ENCODE data around the gene MT1A.

DNA sequence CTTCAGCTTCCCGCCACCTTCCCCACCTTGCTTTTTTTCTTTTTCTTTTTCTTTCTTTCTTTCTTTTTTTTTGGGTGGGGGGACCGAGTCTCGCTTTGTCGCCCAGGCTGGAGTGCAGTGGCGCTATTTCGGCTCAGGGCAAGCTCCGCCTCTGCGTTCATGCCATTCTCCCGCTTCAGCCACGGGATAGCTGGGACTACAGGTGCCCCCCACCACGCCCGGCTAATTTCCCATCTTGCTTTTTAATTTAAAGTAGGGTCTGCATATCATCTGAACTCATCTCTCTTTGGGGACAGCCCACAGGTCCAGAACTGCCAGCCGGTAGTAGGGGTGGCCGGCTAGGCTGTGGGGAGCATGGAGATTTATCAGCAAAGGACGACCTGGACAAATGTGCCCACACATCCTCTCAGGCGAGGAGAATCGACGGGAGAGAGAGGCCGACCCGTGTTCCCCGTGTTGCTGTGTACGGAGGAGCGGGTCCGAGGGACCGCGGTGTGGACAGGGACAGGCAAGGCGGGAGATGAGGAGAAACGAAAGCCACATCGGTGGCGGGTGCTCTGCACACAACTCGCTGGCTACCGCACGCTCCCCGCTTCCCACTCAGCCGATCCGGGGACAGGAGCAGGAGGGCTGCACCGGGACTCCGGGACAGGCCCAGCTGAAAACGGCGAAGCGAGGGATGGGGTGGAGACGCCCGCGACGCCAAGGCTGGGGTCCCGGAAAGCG, 3.6 kb upstream of the MT1A start:
- TF ChIP-seq BHLHE40 (IDR thresholded peaks at IDR 0.05; ENCODE audit: borderline replicate concordance in 1 of 2, low read depth in 2 of 2, low read length in 1 of 2): no peak
- no peak for TF ChIP-seq TAF1 (IDR thresholded peaks at IDR 0.05; ENCODE audit: borderline replicate concordance, low read depth, low read length)
- TF ChIP-seq SIN3A (IDR thresholded peaks at IDR 0.05; ENCODE audit: low read depth, low read length): no peak
- TF ChIP-seq PAX8 (IDR thresholded peaks at IDR 0.05): no peak
- TF ChIP-seq NRF1 (conservative IDR thresholded peaks at IDR 0.05; ENCODE audit: low read depth, low read length): no peak

All from GM12878 (cell line).